SU-DHL-6 (cell line): ENCODE measurements around the gene ATP11A.

Source experiments
- CTCF ChIP-seq: fragments of 200-600 bp; sonication (generic); IDR thresholded peaks from one replicate; pipeline ENCODE4 v1.5.1; 2017; ENCODE audit warnings: antibody characterized with exemption, mild to moderate bottlenecking, low read length, moderate library complexity; ENCODE audit not compliant: insufficient read depth, poor library complexity, severe bottlenecking
- EZH2phosphoT487 ChIP-seq: fragments of 200-600 bp; sonication (generic), shearing (Covaris generic); conservative IDR thresholded peaks from 2 replicates; pipeline ENCODE4 v1.6.1; 2018; ENCODE audit warnings: mild to moderate bottlenecking, antibody characterized with exemption, low read length, moderate library complexity, mixed read lengths

GRCh38 chr13:112888238-112889111, 198.6 kb downstream of the ATP11A start:
- TF ChIP-seq CTCF = no peak
- no peak for TF ChIP-seq EZH2phosphoT487
